Measurements from ENCODE around the gene LMX1B.
"Not testable (repeated sequence)": the region's sequence is repeated elsewhere in the genome, so short reads cannot be mapped to it uniquely, and the experiment has no call there.

The LMX1B gene

DNA sequence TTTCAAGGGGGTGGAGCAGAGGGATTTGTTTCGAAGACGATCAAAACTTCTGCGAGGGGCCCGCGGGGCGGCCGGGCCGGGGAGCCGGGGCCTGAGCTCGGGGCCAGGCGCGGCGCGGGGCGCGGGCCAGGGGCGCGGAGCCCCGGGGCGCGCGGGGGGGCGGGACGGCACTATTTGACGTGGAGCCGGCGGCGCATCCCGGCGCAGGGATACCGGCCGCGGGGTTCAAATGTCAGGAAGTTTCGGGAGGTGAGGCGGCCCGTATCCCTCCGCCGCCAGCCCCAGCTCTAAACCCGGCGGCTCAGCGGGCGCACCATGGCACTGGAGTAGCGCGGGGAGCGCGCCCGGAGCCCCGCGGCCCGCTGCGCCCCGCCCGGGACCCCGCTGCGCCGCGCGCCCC, at the start of gene LMX1B:
Gene LMX1B, plus strand, starts transcription at position 278 of the 400 bp plus-strand sequence. CDS start 522 bp downstream, outside the sequence.
- no peak for DNase-seq (ENCODE audit: low read depth, low spot score)

DNA sequence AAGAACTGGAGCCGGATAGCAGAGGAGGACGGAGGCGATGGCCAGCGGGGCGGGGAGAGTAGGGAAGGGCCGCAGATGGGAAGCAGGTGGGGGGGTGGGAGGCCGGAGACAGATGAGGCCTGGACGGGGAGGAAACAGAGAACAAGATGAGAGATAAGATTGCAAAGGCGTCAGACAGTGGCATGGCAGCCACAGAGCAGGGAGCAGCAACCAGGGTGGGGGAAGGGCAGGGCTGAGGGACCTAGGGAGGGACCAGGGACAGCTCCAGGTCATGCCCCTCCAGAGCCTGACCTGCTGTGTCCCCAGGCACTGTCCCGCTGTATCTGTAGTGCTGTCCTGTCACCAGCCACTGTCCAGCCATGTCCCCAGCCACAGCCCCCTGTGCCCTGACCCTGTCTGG, 49.6 kb upstream of the LMX1B start:
- no peak for DNase-seq (ENCODE audit: low read depth, low spot score)

DNA sequence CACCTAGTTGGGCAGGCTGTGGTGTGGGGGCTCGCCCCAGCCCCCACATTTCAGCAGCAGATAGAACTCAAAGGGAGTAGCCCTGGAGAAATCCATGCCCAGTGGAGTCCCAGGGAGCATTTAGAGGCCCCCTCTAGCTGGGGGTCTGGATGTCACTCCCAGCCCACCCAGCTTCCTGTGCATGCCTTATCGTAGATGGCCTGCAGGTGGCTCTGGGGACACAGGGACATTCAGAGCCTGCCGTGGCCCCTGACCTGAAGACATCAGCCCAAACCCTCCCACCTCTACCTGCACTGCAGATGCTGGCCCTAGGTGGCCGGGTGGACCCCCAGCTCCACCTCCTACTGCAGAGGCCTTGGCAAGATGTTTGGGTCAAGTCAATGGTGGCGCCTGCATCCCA, 49.0 kb upstream of the LMX1B start:
- no peak for DNase-seq (ENCODE audit: low read depth, low spot score)

DNA sequence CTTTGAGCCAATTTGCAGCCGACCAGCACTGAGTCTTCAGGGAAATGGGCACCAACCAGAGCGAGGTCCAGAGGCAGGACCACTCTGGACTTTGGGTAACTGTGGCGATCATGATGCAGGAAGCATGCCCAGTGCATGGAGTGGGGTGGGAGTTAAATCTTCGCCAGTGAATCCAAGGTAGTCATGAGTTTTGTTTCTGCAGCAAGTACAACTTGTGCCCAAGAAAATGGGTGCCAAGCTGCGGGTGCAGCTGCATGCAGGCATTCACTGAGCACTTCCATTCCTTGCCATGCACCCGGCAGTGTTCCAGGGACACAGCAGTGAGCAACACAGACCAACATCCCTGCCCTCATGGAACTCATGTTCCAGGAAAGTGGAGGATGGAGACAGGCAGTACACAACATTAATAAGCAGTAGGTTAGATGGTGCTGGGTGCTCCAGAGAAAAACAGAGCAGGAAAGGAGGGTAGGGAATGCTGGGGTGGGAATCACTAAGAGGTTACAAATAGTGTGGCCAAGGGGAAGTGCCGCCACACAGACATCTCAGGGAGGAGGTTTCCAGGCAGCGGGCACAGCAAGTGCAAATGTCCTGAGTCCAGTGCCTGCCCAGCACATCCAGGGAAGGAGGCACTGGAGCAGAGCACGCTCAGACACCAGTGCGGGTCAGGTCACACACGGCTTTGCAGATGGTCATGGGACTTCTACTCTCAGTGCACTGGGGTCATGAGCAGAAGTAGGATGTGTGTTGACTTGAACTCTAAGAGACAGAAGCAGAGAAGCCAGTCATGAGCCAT, 48.2 kb upstream of the LMX1B start:
- no peak for DNase-seq (ENCODE audit: low read depth, low spot score)

DNA sequence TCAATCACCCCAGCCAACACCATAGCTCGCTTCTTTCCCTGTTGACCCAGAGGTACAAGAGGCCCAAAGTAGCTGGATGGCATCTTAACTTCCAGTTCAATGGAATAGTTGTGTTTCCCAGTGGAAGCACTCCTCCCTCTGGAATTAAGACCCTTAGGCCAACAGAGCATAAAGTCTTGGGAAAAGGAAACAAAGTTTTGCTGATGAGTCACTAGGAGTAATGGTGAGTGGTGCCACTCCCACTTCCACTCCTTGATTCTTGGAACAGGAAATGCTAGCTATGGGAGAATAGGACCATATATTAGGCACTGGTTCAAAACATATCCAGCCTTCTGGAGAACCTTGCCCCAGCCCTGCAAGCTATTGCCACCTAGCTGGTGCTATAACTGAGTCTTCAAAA, 44.7 kb upstream of the LMX1B start:
- DNase-seq (ENCODE audit: low read depth, low spot score), result no peak

DNA sequence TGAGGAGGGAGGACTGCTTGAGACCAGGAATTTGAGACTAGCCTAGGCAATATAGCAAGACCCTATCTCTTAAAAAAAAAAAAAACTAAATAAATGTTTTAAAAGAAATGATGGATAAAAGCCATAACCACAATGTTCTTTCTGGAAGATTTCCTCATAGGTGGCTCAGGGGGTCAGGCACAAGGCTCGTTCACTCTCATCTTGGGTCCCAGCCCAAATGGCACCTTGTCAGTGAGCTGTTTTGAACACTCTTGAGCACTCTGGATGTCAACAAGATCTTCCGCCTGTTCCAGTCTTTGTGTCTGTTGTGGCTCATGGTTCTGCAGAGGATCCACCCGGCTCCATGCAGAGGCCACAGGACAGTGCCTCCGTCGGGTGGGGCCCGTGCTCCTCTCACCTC, 35.7 kb upstream of the LMX1B start:
- DNase-seq (ENCODE audit: low read depth, low spot score), result no peak

DNA sequence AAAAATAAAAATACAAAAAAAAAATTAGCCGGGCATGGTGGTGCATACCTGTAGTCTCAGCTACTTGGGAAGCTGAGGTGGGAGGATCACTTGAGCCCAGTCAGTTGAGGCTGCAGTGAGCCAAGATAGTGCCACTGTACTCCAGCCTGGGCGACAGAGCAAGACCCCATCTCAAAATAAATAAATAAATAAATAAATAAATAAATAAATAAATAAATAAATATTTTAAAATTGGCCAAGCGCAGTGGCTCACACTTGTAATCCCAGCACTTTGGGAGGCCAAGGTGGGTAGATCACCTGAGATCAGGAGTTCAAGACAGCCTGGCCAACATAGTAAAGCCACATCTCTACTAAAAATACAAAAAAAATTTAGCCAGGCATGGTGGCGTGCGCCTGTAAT, 33.4 kb upstream of the LMX1B start:
- not testable (repeated sequence) for DNase-seq (ENCODE audit: low read depth, low spot score)

DNA sequence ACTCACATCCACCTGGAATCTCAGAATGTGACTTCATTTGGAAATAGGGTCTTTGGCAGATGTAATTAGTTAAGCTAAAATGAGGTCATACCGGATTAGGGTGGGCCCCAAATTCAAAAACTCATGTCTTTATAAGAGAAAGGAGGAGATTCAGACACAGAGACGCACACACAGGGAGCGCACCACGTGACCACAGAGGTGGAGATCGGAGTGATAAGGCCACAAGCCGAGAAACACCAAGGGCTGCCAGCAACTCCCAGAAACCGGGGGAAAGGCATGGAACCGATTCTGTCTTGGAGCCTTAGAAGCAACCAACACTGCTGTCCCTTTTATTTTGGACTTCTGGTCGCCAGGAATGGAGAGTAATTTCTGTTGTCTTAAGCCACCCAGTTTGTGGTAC, 31.8 kb upstream of the LMX1B start:
- DNase-seq (ENCODE audit: low read depth, low spot score), result no peak

DNA sequence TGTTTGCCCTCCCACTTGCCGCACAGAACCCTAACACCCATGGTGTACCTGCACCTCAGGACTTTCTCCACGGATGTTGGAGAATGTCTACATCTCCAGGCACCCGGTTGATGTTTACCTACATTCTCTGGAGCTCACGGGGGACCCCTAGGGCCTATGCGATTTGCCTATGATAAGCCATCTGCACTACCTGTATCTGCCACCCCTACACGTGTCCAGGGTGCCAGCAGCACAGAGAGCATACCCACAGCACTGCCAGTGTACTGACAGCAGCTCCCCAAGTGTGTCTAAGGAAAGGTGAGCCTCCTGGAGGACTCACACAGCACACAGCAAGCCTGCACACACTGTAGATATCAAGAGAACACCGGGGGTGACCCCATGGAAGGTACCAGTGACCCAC, 31.3 kb upstream of the LMX1B start:
- DNase-seq (ENCODE audit: low read depth, low spot score), result no peak

DNA sequence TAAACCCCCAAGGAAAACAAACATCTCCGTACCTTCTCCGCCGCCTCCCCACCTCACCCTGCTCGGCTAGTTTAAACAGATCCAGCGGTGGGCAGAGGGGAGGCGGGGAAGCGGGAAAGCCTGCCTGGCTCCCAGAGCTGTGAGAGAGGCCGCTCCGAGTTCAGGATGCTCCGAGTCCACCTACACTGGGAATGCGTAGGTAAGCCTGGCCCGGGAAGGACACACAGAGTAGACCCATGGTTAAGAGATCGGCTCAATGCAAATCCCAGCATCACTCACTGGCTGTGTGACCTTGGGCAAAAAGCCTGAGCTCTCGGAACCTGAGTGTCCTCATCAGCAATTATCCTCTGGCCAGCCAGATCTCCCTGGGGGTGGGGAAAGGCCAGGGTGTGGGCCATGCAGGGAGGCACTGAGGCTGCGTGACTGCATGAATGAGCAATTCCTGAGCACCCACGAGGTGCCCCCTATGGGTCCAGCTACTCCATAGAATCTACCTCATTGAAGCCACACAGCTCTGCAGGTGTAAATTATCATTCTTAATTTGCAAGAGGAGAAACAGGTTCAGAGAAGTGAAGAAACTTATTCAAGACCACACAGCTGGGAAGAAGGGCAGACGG, 30.5 kb upstream of the LMX1B start:
- no peak for DNase-seq (ENCODE audit: low read depth, low spot score)

DNA sequence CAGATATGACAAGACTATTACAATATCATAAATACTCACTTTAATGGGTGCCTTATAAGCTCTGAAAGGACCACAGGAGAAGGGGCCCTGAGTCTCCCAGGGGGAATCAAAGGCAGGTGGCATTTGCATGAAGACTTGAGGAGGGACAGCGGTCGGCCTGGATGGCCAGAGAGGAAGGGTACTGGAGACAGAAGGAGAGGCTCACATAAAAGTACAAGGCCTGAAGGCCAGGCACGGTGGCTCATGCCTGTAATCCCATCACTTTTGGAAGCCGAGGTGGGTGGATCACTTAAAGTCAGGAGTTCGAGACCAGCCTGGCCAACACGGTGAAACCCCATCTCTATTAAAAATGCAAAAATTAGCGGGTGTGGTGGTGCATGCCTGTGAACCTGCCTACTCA, 29.1 kb upstream of the LMX1B start:
- DNase-seq (ENCODE audit: low read depth, low spot score), result no peak

DNA sequence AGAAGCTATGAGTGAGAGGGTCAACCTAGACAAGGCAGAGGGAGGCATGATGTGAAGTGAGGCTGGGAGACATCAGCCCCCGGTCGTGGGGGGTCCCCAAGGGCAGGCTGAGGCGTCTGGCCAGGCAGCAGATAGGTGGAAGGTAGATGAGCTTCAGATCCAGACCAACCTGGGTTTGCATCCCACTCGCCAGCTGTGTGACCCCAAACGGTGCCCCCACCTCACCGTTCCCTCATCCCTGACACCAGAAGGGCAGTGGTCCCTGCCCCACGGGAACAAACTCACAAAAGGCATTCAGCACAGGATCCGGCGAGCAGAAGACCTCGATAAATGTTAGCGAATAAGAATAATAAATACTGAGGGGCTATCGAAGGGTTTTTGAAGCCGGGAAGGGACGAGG, 27.5 kb upstream of the LMX1B start:
- DNase-seq (ENCODE audit: low read depth, low spot score), result no peak

DNA sequence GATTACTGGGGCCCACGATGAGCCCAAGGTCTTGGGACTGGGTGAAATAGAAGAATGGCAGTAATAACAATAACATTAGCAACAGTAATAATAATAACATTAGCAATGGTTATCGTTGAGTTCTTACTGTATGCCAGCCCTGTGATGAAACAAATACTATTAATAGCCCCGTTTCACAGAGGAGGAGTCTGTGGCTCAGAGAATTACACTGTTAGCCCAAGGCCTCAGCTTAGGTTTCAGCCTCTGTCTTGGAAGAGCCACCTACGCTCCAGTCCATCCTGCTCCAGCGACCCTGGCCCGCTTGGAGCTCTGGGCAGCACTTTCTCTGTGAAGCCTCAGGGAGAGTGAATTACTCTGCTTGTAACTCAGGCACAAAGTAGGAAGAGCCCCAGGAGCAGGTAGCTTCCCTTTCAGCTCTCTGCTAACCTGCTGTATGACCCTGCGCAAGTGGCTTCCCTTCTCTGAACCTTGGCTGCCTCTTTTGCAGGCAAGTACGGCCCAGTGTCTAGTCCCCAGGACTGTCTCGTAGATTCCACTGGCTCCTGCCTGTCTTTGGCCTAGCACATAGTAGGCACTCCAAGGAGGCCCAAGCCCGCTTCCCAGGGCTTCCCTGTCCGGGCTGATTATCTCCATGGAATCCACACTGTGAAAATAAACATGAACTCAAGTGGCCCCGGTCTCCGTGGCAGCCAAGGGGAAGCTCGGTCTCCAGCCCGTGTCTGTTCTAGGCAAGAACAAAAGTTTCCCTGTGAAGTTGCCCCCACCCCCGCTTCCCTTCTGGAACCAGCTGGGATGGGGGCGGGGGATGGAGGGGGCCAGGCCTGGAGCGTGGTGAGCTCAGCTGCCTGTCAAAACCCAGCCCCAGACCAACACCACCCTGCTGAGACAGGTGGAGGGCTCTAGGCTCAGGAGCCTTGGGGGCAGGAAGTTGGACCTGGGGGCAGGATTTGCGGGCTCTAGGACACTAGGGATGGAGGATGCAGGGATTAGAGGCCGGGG, 26.2 kb upstream of the LMX1B start:
- DNase-seq (ENCODE audit: low read depth, low spot score), result no peak

DNA sequence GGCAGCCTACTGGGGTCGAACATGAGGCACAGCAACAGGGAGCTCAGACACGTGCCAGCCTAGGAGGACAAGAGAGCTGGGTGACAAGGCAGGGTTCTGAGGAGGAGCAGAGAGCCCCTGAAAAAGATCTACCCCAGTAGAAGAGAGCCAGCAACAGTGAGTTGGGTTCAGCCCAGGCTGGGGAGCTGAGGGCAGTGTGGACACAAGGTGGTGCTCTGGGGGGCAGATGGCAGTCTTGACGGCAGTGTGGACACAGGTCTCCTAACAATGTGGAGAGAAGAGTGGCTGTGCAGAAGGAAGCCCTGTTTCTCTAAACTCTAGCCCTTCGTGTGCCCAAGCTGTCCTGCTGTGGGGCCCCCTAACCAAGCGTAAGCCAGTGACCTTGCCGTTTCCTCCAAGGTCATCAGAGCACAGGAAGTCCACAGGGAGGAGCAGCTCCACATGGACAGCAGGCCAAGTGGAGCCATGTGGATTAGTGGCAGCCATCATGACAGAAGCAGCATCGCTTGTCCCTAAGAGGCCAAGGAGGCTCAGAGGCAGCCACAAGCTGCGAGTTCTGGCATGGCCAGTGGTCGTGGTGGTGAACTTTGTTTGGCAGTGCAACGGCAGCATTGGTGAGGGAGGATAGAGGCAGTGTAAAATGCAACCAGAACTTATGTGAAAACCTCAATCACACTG, 25.1 kb upstream of the LMX1B start:
- no peak for DNase-seq (ENCODE audit: low read depth, low spot score)

DNA sequence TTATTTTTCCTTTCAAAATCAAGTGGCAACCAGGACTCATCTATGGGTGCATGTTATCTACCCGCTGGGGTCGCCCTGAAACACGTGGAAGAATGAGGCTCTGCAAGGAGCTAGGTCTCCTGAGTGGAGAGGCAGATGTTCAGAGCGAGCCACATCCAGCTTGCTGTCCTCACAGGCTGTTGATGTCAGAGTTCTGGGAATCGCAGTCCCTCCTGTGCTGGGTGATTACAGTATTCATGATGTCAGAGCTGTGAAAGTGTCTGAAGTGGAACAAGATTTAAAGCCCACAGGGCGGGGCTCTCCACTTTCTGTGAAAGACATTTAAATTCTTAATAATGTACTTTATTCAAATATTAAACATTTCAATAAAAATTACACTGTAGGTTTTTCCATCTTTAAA, 24.4 kb upstream of the LMX1B start:
- no peak for DNase-seq (ENCODE audit: low read depth, low spot score)

DNA sequence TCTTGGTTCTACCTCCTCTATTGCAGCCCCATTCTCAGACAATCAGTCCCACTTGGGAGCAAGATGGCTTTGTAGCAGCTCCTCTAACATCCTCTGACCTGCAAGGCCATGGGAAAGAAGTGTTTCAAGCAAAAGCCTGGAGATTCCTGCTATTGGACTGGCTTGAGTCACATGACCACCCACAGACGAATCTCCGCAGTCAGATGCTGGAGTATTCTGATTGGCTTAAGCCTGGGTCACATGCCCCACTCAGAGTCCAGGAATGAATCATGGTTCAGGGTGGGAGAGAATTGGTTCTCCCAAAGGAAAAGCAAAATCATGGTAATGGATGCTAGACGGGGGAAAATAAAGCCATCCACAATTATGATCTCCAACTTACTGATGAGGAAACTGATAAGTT, 22.6 kb upstream of the LMX1B start:
- DNase-seq (ENCODE audit: low read depth, low spot score), result no peak

DNA sequence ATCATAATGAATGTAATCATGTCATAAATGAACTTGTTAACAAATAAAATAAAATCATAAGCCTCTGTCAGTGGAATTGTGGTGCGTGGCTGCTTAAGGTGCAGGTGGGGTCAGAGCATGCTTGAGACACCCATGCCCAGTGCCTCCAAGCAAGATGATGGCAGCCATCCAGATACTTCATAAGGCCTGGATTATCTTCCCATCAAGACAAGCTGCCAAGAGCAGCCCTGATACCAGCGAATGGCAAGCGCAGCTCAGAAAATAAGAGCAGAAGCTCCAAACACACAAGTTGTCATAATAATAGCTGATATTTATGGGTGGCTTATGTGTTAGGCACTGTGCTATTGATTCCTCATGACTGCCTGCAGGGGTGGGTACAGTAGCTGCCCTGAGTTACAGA, 21.8 kb upstream of the LMX1B start:
- no peak for DNase-seq (ENCODE audit: low read depth, low spot score)

DNA sequence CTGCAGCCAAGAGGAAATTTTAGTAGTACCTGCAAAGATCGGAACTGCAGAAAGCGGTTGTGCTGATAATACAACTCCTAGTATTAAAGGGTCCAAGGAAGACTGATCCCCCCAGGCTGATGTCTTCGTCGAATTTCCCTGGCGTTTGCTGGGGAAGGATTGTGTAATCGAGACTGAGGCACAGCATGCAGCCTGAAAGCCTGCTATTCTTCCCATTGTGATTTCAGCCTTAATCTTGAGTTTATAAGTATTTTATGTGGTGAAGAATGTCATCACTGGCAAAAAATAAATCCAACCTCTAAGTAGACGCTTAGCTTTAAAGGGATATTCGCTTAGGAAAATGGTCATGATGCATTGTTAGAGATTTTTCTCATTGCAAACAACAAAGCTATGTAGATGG, 21.3 kb upstream of the LMX1B start:
- DNase-seq (ENCODE audit: low read depth, low spot score), result no peak

DNA sequence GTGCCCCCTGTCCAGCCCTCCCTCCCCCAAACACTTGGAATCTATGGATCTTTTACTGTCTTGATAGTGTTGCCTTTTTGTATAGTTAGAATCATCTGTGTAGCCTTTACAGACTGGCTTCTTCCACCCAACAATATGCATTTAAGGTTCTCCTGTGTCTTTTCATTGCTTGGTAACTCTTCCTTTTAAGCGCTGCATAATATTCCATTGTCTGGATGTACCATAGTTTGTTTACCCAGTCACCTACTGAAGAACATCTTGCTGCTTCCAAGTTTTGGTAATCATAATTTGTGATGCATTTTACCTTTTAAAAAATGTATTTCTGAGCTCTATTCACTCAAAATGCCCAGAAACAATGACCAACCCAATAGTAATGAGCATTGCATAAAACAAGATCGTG, 17.7 kb upstream of the LMX1B start:
- no peak for DNase-seq (ENCODE audit: low read depth, low spot score)

DNA sequence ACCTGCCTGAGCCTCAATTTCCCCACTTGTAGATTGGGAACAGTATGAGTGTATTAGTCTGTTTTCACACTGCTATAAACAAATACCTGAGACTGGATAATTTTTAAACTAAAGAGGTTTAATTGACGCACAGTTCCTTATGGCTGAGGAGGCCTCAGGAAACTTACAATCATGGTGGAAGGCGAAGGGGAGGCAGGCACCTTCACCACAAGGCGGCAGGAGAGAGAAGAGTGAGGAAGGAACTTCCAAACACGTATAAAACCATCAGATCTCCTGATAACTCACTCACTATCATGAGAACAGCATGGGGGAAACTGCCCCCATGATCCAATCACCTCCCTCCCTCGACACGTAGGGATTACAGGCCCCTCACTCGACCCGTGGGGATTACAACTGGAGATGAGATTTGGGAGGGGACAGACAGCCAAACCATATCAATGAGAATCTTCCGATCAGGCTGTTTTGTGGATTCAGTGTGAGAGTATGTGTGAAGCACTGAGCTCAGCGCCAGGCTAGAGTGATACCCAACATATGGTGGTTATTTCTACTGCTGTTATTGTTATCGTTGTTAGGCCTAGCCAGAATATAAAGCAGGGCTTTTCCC, 14.6 kb upstream of the LMX1B start:
- no peak for DNase-seq (ENCODE audit: low read depth, low spot score)
